Stimulated activated naive CD4-positive, alpha-beta T cell (primary cell): ENCODE measurements around the gene JPH2.

ENCODE experiments used
- DNase-seq, 6 experiments: peaks; one replicate each; lab custom pipeline; 2025; lab: John Stamatoyannopoulos, UW

JPH2 gene

DNA sequence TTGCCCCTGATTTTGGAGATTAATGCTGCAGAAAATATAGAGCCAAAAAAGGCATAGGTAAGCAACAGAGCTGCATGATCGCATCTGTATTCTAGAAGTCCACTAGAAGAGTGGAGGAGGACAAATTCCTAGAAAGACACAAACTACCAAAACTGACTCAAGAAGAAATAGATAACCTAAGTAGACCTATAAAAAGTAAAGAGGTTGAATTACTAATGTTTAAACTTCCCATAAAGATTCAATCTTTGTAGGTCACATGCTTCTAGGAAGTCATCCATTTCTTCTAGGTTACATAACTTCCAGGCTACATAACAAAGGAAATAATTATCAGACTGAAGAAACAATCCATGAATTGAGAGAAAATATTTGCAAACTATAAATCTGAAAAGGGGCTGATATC lies 84.4 kb downstream of the JPH2 start:
- DNase-seq = no peak

DNA sequence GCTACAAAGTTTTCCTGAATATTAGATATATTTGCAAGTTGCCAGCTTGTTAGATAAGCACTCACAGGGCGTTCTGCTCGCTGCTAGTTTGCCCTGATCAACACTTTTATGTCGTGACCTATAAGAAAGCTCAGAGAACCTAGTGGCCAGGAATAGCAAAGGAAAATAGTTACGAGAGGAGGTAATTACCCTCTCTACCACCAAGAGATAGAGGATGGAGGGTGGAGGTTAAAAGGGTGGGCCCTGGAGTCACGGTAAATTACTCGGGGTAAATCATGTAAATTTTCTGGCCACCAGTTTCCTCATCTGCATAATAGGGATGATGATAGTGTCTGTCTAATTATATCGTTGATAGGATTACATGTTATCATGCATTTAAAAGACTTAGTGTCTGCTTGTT lies 87.2 kb downstream of the JPH2 start:
- no peak for DNase-seq

DNA sequence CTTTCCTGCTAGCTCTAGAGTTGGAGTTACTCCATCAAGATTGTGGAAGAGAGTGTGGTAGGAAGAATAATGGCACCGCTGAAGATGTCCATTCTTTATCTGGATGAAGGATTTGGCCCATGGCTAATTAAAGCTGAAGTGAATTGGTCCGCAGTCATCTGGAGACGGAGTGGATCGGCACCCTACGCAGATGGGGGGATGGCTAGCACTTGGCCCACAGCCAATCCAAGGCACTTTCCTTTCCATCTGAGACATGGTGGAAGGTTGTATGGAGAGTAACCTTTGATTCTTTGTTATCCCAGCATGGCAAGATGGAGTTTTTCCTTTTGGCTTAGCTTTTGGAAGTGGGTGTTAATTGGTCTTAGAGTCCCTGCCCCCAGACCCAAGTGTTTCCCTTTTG lies 88.3 kb downstream of the JPH2 start:
- DNase-seq = no peak

DNA sequence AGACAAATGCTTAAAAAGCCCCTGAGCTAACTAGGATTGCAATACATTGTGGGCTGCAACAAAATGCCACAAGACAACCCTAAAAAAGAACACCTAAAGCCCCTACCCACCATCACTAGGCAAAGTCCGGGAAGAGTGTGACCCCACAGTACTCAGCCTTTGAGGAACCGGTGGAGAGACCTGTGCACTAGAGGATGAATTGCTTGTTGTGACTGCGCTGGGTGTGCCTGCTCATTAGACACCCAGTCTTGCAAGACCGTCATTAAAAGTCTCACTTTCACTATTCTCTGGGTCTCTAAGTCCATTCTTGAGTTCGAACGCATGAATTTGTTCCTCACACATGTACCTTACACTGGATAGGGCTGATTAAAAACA lies 88.7 kb downstream of the JPH2 start:
- DNase-seq = no peak

DNA sequence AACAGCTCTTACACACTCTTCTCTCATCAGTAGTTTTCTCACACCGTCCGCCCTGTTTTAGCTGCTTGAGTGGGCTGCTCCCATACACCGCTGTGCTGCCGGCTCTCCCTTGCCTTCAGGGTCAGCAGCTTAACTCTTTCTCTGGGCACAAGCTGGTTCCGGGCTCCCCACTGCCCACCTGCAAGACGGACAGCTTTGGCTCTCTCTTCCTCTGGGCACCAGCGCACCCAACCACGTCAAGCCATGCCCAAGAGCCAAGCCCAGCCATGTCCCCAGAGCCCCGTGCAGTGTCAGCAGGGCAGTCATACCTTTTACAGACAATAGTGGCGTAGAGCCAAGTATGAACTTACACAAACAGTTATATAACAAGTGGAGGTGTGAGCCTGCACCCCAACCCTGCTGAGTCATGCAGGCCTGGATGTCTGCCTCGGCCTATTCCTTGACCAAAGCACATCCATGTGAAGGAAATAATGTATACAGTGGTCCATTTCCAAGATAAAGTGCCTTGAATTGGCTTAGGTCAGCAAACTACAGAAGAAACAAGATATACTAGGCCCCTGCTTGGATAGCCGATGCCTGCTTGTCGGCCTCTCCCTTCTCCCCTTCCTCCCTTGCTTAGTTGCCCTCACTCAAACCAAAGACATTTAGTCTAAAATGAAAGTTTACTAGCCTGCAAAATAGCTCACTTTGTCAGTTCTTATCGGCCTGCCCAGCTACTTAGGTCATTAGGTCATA lies 89.3 kb downstream of the JPH2 start:
- no peak for DNase-seq

DNA sequence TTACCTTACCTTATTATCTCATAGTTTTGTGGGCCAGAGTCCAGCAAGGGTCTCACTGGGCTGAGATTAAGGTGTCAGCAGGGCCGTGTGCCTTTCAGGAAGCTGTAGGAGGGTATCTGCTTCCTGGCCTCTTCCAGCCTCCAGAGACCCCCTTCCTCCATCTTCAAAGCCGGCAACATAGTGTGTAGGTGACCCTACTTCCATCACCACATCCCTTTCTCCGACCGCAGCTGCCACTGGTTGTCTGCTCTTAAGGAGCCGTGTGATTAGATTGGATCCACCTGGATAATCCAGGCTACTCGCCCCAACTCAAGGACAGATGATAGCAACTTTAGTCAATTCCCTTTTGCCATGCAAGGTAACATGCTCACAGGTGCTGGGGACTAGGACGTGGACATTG lies 91.2 kb downstream of the JPH2 start:
- DNase-seq = no peak

DNA sequence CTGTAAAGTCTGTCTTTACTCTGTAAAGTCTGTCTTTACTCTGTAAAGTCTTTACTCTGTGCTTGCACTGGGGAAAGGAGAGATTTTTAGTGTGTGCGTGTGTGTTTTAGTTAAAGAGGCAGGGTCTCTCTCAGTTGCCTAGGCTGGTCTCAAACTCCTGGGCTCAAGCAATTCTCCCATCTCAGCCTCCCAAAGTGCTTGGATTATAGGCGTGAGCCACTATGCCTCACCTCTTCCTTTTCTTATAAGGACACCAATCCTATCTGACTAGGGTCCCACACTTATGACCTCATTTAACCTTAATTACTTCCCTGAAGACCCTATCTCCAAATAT lies 93.8 kb downstream of the JPH2 start:
- DNase-seq = no peak

DNA sequence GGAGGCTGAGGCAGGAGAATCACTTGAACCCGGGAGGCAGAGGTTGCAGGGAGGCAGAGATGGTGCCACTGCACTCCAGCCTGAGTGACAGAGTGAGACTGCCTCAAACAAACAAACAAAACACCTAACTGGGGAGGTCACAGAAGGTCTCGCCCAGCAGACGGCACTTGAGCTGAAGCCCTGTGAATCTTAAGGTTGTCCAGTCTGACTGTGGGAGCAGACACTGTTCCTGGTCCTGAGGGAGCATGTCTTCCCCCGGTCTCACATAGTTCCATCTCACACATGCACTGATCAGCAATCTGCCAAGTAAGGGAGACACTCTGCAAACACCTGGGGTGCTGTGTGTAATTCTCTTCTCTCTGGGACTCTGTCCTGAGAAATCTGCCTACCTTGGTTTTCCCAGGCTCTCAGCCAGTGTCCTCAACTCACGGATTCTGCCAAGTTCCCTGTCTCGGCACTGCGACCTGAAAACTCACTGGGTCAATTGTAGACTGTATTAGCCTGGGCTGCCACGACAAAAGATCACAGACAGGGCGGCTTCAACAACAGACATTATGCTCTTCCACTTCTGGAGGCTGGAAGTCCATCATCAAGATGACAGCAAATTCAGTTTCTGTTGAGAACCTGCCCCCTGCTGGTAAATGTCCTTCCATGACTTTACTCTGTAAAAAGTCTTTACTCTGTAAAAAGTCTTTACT lies 94.3 kb downstream of the JPH2 start:
- peak in 2 of 6 experiments; percentile 36 to 40 for DNase-seq

DNA sequence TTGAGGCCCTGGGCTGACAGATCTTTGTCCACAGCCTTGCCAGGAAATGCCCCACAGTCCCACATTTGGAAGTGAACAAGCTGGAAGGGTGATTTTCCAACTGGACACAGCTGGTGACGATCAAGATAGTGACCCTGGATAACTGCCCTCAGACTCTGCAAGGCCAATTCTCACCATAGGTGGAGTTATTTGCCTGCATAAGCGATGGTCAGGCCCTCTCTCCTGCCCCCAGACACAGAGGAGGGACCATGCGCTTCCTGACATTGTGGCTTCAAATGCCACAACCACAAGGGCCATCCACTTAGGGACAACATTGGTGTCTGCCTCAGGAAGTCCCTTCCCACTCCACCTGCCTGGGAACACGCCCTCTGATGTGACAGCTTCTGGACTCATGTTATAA lies 96.0 kb downstream of the JPH2 start:
- no peak for DNase-seq

DNA sequence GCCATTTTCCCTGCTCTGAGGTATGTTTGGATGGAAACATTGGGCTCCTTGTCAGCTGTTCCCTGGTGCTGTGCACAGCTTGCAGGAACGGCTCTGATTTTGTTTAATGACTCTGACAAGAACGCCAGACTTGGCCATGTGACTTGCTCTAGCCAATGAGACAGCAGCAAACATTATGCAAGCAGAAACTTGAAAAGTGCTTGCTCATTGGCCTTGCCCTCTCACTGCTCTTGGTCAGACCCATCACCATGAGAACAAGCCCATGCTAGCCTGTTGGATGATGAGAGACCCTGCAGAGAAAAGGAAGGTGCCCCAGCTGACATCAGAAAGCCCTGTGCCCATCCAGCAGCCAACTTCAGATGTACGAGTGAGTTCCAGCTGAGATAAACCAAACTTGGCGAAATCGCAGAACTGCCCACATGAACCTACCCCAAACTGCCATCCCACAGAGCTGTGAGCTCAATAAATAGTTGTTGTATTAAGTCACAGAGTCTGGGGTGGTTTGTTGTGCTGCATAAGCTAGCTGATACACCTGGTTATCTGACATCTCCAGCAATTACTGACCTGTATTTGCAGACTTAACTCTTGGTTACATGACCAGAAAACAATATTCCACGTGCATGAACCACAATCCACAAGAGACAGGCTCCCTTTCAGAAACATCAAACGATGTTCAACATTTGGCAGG lies 96.9 kb downstream of the JPH2 start:
- no peak for DNase-seq

DNA sequence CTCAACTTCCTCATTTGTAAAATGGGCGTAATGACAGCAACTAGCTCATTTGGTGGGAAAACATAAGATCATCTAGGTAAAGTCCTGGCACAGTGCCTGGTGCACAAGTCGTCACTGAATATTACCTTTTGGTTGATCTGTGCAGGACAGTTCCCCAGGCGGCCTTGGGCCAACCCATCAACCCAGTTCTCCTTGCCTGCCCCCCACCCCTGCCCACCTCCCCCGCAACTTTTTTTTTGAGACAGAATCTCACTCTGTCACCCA lies 99.2 kb downstream of the JPH2 start:
- no peak for DNase-seq

DNA sequence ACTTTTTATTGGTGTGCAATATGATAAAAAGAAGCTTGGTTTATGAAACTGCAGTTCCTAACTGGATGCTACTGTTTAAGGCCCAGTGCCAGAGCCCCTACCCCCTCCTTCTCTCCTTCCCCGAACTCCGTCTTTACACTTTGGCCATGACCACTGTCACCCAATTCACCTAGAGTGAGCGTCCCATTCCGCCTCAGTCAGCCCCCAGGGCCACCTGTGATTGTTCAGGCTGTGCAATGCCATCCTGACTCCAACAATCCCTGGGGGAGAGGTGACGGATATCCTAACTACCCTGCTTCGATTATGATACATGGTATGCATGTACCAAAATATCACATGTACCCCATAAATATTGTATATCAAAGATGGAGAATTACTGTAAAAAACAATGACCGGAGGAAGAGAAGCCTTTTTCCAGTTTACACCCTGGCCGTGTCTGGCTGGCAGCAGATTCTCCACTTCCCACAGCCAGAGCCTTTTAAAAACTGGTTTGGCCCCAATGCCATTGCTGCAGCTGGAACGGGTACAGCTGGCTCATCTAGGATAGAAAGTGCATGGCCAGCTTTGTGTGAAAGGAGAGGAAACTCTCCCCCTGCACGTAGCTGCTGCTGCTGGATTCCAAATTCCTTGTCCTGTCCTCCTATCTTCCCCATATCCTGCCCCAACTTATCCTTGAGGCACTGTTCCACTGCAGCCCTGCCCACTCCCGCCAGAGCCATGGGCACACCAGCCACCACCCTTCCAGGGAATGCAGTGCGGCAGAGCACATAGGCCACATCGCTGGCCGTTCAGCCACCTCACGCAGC lies 99.7 kb downstream of the JPH2 start:
- no peak for DNase-seq

DNA sequence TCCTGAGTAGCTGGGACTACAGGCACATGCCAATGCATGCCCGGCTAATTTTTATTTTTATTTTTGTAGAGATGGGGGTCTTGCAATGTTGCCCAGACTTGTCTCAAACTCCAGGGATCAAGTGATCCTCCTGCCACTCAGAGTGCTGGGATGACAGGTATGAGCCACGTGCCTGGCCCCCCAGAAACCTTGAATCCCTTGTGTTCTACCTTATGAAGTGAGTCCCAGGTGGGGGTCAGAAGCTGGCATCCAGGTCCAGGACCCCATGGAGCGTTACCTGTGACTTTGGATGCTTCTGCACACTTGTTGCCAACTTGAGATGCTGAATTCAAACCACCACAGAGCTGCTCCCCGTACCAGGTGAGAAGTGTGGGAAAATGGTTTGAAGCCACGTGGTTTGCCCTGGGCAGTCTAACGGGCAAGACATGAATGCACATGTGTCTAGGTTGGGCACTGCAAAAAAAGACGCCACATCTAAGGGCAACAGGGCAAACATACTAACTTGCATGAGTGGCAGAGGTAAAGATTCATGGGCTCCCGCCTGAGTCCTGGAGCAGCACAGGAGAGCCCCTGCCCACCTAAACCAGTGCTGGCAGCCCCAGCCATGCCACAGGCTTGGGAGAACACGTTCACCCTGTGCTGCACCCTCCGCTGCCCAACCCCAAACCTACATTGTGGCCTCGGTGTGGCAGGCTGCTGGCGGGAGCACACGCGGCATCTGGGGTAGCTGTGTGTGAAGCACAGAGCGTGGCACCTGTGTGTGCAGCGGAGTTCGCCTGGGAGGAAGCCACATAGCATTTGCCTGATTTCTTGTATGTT lies 101.2 kb downstream of the JPH2 start:
- no peak for DNase-seq

DNA sequence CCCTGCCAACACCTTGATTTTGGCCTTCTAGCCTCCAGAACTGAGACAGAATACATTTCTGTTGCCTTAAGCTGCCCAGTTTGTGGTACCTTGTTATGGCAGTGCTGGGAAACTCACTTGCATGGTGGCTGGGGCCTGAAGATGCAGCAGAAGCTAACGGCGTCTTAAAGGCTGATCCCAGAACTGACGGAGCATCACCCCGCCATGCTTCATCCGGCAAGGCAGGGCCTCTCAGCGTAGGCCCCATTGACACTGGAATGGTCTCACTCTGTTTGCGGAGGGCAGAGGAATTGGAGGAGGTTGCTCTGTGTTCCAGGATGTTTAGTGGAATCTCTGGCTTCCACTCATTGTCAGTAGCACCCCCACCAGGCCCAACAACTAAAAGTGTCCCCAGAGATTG lies 102.1 kb downstream of the JPH2 start:
- DNase-seq = no peak

DNA sequence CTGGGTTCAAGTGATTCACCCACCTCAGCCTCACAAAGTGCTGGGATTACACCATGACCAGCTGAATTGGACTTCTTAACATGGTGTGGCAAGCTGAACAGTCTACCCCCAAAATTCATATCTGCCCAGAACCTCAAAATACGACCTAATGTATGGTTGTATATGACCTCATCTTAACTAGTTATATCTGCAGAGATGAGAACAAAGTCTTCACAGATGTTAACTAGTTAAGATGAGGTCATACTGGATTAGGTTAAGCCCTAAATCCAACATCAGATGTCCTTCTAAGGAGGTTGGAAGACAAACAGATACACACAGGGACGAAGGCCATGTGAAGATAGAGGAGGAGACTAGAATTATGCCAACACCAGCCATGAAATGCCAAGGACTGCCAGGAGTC lies 102.5 kb downstream of the JPH2 start:
- DNase-seq = no peak

DNA sequence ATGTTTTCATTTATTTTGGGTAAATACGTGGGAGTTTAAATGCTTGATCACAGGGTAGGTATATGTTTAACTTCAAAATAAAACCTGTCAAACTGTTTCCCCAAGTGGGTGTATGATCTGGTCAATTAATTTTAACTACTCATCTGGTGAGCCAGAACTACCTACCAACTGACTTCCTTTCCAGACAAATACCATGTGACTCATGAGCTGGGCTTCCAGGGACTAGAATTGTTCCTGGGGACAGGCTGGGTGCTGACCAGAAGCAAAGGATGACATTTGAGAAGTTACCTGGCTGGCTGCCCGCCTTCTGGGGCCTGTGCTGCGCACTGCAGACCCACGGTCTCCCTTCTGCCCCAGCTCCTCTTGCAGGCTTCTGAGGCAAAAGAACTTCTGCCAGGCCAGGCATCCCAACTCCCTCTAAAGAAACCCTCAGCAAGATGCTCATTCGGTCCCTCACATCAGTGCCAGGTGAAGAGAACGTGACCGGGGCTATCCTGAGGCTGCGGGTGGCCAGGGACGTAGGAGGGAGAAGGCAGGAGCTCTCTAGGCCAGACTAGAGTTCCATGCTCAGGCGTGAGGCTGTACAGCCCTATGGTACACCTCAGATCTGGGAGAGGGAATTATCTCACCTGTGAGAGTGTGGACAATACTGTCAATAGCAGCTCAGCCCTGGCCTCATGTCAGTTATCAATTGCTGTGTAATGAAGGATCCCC lies 103.6 kb downstream of the JPH2 start:
- DNase-seq = no peak

DNA sequence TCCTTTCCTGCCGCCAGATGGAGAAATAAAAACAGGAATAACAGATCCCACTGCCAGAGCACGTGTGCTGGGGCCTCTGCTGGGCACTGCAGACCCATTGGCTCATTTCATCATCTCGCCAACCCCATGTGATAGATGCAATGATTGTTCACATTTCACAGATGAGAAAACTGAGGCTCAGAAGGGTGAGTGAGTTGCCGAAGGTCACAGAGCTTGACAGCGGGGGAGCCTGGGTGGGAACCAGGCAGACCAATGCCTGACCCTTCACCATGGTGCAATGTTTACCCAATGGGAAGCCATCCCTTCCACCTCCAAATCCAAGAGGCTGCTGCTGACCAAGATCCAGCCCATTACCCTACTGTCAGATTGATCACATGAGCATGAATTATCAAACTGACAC lies 105.1 kb downstream of the JPH2 start:
- no peak for DNase-seq

DNA sequence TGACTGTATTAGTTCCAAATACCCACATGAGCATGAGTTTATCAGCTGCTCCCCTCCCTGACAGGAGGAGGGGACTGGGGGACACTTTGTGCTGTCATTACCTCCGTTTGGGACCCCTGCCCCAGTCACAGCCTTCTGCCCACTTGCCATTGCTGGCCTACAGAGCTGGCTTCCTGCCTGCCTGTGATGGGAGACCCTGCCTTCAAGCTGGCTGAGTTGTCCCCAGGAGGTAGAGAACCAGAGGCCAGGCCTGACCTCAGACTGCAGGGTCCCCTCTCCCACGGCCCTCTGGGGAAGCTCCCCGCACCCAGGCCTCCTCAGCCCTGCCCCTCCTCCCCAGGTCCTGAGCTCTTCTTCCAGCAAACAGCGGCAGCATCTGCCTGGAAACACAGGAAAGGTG lies 105.5 kb downstream of the JPH2 start:
- no peak for DNase-seq

DNA sequence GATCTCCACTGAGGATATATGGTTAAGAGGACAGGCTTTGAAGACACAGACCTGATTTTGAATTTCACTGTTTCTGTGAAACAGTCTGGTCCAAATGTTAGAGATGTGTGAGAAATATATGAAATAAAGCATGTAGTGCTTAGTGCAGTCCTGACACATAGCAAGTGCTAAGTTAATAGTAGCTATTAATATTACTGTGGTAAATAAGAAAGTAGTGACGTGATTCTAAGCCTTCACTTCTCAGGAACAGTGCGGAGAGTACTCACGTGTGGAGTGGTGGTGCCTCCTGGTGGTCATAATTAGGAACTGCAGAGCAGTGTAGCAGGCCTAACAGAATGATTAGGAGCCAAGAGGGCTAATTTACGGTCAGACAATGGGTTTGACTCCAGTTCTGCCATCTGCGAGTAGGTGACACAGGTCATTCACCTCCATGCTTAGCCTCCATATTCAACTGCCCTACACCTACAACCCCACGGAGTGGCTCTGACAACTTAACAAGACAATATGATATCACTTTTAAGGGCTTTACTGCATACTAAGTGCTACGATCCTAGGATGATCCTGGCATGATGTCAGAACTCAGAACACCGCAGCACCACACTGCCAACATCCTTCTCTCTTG lies 106.2 kb downstream of the JPH2 start:
- peak; percentile 60 to 85 (median 71) for DNase-seq

DNA sequence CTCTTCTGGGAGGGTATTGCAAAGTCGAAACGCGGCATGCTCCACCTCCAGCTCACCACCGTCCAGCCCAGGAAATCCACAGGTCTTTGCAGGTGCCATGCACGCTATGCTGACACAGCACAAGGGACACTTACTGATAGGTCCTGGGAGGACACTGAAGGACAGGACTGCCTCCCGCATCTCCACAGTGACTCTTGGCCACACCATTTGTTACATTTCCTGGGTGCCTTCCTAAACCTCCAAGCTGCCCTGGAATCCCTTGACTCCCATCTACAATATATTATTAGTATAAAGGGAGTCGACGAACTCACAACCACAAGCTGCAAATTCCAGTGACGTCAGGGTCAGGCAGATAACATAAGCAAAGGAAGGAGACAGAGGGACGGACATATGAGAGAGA lies 106.9 kb downstream of the JPH2 start:
- no peak for DNase-seq

DNA sequence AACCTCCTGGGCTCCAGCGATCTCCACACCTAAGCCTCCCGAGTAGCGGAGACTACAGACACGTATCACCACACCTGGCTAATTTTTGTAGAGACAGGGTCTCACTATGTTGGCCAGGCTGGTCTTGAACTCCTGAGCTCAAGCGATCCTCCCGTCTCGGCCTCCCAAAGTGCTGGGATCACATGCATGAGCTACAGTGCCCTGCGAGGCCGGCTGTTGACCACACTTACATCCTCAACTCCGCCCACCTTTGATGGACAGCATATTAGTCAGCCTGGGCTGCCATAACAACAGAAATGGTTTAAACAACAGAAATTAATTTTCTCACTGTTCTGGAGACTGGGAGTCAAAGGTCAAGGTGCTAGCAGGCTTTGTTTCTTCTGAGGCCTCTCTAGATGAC lies 107.7 kb downstream of the JPH2 start:
- DNase-seq = no peak
